Measurements from ENCODE around the gene RFC3. TPM values are rescaled to one million over a fixed set of nuclear protein-coding genes. Genes with fewer than 3 reads are reported as not detected.

Gene RFC3
- total and polyA plus RNA-seq, 9 donors, result 11.5 to 17.2 (median 14.1) TPM

DNA sequence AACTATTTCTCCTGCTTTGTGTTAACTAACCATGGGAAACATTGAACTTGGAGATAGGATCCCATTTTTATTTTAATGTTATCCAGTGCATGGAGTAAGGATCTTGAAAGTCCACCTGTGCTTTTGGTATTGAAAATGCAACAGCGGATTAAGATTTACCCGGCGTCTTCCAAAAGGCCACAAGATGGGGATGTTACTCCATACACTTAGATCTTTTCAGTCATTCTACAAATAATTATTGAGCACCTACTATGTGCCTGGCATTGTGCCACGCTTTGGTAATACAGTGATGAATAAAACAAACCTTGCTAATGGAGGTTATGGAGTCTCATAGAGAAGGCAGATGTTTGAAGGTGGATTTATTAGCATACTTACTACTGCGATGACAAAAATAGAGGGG is 56.9 kb downstream of the RFC3 start:
- no peaks in the 10 kb centered on the region for H3K9me3 ChIP-seq (replicated peaks; ENCODE audit: control insufficient read depth, low read depth, low read length)
- WGBS (ENCODE audit: insufficient coverage), result 71% methylated on average over 2 of the region's 5 CpGs
- H3K4me1 ChIP-seq (ENCODE audit: control insufficient read depth, insufficient read depth, low read length), result no peaks in the 10 kb centered on the region
- no peak overlapping the region for H3K4me3 ChIP-seq (ENCODE audit: low read length)
- H3K27ac ChIP-seq (ENCODE audit: low read length), result no peak overlapping the region
- H3K36me3 ChIP-seq (ENCODE audit: control insufficient read depth, insufficient read depth, low read length), result no peaks in the 10 kb centered on the region
- H3K27me3 ChIP-seq (ENCODE audit: control insufficient read depth, insufficient read depth, low read length), result no peaks in the 10 kb centered on the region
- peak; percentile 8 for DNase-seq

- Histone ChIP-seq H3K27ac (ENCODE audit: low read length) (peak overlapping the region; percentile 56), H3K4me3 (ENCODE audit: low read length) (no peak overlapping the region), H3K36me3 (ENCODE audit: control insufficient read depth, insufficient read depth, low read length) (no peaks in the 10 kb centered on the region), H3K9me3 (replicated peaks; ENCODE audit: control insufficient read depth, low read depth, low read length) (no peaks in the 10 kb centered on the region), H3K27me3 (ENCODE audit: control insufficient read depth, insufficient read depth, low read length) (no peaks in the 10 kb centered on the region), H3K4me1 (ENCODE audit: control insufficient read depth, insufficient read depth, low read length) (no peaks in the 10 kb centered on the region)
- 79% methylated on average over 7 of the region's 10 CpGs for WGBS (ENCODE audit: insufficient coverage)
- peak; percentile 68 for DNase-seq
Measured at GRCh38 chr13:33875618-33876401, 57.9 kb downstream of the RFC3 start.

- WGBS (ENCODE audit: insufficient coverage), result no CpG with 5 or more reads among the region's 5 CpGs
- H3K9me3 ChIP-seq (replicated peaks; ENCODE audit: control insufficient read depth, low read depth, low read length), result no peaks in the 10 kb centered on the region
- no peaks in the 10 kb centered on the region for H3K27me3 ChIP-seq (ENCODE audit: control insufficient read depth, insufficient read depth, low read length)
- no peaks in the 10 kb centered on the region for H3K4me1 ChIP-seq (ENCODE audit: control insufficient read depth, insufficient read depth, low read length)
- DNase-seq, result no peak
- H3K36me3 ChIP-seq (ENCODE audit: control insufficient read depth, insufficient read depth, low read length), result no peaks in the 10 kb centered on the region
- H3K27ac ChIP-seq (ENCODE audit: low read length), result no peak overlapping the region
- H3K4me3 ChIP-seq (ENCODE audit: low read length), result no peak overlapping the region
Measured at GRCh38 chr13:33876716-33877394, 58.9 kb downstream of the RFC3 start.

GRCh38 chr13:33879118-33879517 is 61.2 kb downstream of the RFC3 start:
- no peak overlapping the region for H3K27ac ChIP-seq (ENCODE audit: low read length)
- DNase-seq, result peak; percentile 8
- WGBS (ENCODE audit: insufficient coverage), result 86% methylated on average over 1 of the region's 2 CpGs
- no peaks in the 10 kb centered on the region for H3K4me1 ChIP-seq (ENCODE audit: control insufficient read depth, insufficient read depth, low read length)
- no peaks in the 10 kb centered on the region for H3K9me3 ChIP-seq (replicated peaks; ENCODE audit: control insufficient read depth, low read depth, low read length)
- no peaks in the 10 kb centered on the region for H3K27me3 ChIP-seq (ENCODE audit: control insufficient read depth, insufficient read depth, low read length)
- no peak overlapping the region for H3K4me3 ChIP-seq (ENCODE audit: low read length)
- H3K36me3 ChIP-seq (ENCODE audit: control insufficient read depth, insufficient read depth, low read length), result no peaks in the 10 kb centered on the region

DNA sequence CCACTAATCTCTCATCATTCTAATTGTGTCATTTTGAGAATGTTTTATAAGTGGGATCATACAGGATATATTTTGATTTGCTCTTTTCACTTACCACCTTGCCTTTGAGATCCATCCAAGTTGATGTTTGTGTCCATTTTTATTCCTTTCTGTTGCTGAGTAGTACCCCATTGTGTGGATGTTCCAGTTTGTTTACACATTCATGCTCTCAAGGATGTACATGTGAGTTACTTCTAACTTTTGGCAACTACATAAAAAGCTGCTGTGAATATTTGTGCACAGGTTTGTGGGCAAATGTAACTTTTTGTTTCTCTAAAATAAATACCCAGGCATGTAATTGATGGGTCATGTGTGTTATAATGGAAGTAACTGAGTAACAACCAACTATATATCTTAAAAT is 64.9 kb downstream of the RFC3 start:
- no peak overlapping the region for H3K4me3 ChIP-seq (ENCODE audit: low read length)
- DNase-seq, result no peak
- no peak overlapping the region for H3K27ac ChIP-seq (ENCODE audit: low read length)
- H3K9me3 ChIP-seq (replicated peaks; ENCODE audit: control insufficient read depth, low read depth, low read length), result no peaks in the 10 kb centered on the region
- no peaks in the 10 kb centered on the region for H3K27me3 ChIP-seq (ENCODE audit: control insufficient read depth, insufficient read depth, low read length)
- no peaks in the 10 kb centered on the region for H3K36me3 ChIP-seq (ENCODE audit: control insufficient read depth, insufficient read depth, low read length)
- no peaks in the 10 kb centered on the region for H3K4me1 ChIP-seq (ENCODE audit: control insufficient read depth, insufficient read depth, low read length)

DNA sequence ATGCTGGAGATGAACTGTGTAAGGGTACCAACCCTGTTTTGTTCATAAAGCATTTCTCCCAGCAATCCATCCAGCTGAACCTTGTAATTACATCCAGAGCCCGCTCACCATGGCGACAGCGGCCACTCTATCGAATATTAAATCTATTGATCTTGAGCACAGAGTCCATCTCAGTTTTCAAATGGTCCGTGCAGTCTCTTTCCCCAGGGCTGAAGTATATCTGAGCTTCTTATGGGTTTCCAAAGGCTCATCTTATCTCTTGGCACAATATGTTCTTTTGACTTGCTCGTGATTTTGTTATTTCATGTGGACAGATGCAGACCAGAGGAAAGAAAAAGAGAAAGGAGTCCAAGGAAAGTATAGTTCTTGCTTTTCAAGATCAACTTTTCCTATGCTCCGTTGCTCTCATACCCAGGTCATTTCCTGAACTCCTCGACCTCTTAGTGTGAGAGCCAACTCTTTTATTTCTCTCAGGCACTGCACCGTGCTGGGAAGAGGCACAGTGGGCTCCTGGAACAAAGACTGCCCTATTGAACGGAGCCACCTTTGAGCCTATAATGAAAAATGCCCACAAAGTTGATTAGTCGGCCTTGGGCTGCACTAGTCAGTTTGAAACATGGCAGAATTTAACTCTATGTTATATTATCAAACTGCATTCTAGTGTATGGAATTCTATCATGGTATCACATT is 66.7 kb downstream of the RFC3 start:
- H3K36me3 ChIP-seq (ENCODE audit: control insufficient read depth, insufficient read depth, low read length), result no peaks in the 10 kb centered on the region
- H3K4me1 ChIP-seq (ENCODE audit: control insufficient read depth, insufficient read depth, low read length), result no peaks in the 10 kb centered on the region
- no peaks in the 10 kb centered on the region for H3K27me3 ChIP-seq (ENCODE audit: control insufficient read depth, insufficient read depth, low read length)
- DNase-seq, result no peak
- WGBS (ENCODE audit: insufficient coverage), result 76% methylated on average over 7 of the region's 11 CpGs
- no peak overlapping the region for H3K27ac ChIP-seq (ENCODE audit: low read length)
- H3K4me3 ChIP-seq (ENCODE audit: low read length), result no peak overlapping the region
- peaks cover 2% of the 10 kb centered on the region for H3K9me3 ChIP-seq (replicated peaks; ENCODE audit: control insufficient read depth, low read depth, low read length)

Measured in muscle of leg (tissue), 11 donors.